Esophagus squamous epithelium (tissue), 4 donors: ENCODE results near the gene PIK3R5.

ENCODE experiments used
- POLR2A ChIP-seq, 4 donors: fragments of 450-650 bp; IDR thresholded peaks; one replicate each; pipeline ENCODE4 v1.6.1; 2017; ENCODE audit warnings: antibody characterized with exemption in 4 of 4, mild to moderate bottlenecking in 4 of 4, moderate library complexity in 3 of 4
- TF ChIP-seq, protein P1 (sequence below), 6 experiments: fragments of 450-650 bp in 4 of 6; fragments of 200-600 bp in 2 of 6; sonication (generic) in 2 of 6; IDR thresholded peaks; one replicate each; pipeline ENCODE4 v1.5.1; 2016 to 2019; ENCODE audit warnings: antibody characterized with exemption in 6 of 6, mild to moderate bottlenecking in 4 of 6, moderate library complexity in 4 of 6

DNA sequence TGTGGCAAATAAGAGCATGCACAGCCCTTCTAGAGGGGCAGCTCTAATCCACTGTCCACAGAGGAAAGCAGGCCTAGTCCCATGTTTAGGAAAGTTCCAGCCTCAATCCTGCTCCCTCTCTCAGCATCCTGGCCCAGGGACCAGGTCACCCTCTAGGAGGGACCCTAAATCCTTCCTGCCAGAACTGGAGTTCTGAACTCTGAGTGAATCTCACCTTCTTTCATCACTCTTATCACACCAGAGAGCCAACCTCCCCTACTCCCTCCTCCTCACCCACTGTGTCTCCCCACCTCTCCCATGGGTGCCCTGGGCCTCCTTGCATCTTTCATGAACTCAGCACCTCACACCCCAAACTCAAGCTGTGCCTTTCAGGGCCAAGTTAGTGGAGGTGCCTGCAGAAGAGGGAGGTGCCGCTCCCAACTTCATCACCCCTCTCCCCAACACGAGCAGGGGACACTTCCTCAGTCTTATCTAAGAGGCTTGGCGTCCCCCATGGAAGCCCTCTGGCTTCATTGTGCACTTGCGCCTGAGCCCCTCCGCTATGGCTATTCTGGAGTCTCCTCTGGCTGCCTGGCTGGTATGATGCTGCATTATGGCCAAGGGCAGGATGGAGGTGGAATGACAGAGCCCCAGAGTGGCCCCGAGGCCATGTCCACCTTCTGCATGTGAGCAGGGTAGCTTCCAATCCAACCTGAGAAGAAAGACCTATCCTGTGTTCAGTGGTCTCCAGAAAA is 129.7 kb downstream of the PIK3R5 start:
- TF ChIP-seq, protein P1, sequence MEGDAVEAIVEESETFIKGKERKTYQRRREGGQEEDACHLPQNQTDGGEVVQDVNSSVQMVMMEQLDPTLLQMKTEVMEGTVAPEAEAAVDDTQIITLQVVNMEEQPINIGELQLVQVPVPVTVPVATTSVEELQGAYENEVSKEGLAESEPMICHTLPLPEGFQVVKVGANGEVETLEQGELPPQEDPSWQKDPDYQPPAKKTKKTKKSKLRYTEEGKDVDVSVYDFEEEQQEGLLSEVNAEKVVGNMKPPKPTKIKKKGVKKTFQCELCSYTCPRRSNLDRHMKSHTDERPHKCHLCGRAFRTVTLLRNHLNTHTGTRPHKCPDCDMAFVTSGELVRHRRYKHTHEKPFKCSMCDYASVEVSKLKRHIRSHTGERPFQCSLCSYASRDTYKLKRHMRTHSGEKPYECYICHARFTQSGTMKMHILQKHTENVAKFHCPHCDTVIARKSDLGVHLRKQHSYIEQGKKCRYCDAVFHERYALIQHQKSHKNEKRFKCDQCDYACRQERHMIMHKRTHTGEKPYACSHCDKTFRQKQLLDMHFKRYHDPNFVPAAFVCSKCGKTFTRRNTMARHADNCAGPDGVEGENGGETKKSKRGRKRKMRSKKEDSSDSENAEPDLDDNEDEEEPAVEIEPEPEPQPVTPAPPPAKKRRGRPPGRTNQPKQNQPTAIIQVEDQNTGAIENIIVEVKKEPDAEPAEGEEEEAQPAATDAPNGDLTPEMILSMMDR (IDR thresholded peaks at IDR 0.05): no peak
- TF ChIP-seq POLR2A (IDR thresholded peaks at IDR 0.05): no peak
